ENCODE data around the gene RYR2.
"Not testable (repeated sequence)": the region's sequence is repeated elsewhere in the genome, so short reads cannot be mapped to it uniquely, and the experiment has no call there.

Gene RYR2

DNA sequence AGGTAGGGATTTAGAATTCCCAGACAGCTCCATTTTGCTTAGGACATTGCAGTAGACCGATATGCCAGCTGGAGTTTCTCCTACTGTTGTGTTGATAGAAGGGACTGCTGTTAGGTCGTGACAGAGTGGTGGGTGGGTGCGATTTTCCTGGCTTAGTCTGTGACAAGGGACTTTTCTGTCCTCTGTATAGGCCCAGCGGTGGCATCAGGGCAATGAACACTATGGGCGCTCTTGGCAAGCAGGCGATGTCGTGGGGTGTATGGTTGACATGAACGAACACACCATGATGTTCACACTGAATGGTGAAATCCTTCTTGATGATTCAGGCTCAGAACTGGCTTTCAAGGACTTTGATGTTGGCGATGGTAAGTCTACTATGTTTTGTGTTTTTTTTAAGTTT is 527.0 kb downstream of the RYR2 start:
- no peak for DNase-seq (ENCODE audit: low spot score)

DNA sequence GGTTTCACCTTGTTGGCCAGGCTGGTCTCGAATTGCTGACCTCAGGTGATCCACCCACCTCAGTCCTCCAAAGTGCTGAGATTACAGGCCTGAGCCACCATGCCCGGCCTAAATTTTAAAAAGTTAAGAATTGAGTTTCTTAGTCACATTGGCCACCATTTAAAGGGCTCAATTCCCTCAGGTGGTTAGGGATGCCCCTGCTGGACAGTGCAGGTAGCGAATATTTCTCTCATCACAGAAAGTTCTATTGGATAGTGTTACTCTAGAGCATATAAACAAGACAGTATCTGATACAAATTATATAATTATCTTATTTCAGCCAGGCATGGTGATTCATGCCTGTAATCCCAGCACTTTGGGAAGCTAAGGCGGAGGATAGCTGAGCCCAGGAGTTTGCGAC is 528.5 kb downstream of the RYR2 start:
- no peak for DNase-seq (ENCODE audit: low spot score)

DNA sequence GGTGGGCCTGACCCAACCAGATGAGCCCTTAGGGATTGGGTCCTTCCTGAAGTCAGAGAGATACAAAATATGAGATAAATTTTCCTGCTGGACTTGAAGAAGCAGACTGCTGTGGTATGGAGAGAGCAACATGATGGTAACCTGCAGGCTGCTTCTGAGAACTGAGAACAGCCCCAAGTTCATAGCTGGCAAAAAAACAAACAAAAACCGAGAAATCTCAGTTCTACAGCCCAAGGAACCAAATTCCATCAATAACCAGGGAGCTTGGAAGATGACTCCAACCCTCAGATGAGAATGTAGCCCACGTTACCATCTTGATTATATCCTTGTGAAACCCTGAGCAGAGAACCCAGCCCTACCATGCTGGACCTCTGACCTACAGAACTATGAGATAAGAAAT is 532.6 kb downstream of the RYR2 start:
- no peak for DNase-seq (ENCODE audit: low spot score)

DNA sequence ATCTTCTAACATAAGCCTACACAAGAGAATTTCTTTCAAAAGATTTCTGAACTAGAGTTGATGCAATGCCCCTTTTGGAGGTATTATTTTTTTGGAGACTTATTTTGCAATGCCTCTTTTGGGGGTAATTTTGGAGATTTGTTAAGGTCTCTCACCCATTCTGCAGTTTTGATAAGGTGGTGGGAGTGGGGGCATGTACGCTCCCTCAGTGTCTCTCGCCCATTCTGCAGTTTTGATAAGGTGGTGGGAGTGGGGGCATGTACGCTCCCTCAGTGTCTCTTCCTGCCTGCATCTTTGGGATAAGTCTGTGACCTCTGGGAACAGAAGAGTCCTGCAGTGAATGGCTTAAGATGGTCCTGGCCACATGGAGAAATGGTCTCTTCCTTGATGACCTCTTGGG is 536.6 kb downstream of the RYR2 start:
- DNase-seq (ENCODE audit: low spot score), result no peak

DNA sequence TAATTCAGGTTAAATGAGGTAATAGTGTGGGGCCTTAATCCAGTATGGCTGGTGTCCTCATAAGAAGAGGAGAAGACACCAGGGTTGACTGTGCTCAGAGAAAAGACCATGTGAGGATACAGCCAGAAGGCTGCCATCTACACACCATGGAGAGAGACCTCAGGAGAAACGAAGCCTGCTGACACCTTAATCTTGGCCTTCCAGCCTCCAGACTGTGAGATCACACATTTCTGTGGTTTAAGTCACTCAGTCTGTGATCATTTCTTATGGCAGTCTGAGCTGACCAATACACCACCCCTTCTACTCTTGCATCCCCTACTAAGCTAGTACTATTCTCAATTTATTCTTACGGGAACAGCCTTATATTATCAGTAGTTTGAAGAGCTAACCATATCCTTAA is 538.7 kb downstream of the RYR2 start:
- DNase-seq (ENCODE audit: low spot score), result no peak

DNA sequence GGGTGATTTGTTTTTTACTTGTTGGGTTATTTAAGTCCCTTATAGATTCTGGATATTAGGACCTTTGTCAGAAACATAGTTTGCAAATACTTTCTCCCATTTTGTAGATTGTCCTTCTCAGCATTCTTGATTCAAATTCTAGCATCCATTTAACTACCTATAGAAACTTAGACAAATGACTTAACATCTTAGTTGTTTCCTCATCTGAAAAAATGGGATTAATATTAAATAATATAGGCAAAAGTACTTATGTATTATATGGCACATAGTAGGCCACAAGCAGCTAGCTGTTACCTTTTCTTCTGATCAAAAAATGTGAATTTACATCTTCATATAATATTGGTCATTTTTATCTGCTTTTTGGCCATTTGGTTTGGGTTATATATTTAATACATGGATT is 541.3 kb downstream of the RYR2 start:
- DNase-seq (ENCODE audit: low spot score), result no peak

DNA sequence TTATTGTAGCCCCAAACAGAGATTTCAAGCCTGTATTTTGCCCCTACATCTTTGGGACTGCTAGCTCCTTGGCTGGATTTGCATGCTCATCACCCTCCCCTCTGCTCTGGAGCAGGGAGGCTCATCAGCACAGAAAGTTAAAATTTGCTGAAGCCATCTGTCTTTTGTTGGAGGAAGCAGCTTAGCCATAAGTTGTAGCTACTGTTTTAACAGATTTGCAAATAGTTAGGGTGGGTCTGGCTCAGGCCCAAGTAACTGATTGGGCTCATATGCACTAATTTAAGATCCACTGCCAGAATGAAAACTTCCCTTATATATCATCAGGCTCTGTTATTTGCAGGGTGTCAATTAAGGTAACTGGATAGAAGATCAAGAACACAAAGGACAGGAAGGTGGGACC is 541.8 kb downstream of the RYR2 start:
- no peak for DNase-seq (ENCODE audit: low spot score)

DNA sequence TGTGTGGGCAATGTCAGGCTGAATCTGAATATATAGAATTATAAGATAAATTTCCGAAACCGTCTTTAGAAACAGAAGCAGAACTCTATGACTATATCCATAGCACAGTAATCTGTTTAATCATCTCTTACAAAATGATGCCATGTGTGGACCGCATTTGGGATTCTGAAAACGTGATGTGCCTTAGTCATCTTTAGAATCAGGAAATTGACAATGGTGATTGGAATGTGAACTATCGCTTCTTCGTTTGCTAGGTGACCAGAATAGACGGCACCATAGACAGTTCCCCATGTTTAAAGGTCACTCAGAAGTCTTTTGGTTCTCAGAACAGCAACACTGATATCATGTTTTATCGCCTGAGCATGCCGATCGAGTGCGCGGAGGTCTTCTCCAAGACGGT is 548.4 kb downstream of the RYR2 start:
- no peak for DNase-seq (ENCODE audit: low spot score)

DNA sequence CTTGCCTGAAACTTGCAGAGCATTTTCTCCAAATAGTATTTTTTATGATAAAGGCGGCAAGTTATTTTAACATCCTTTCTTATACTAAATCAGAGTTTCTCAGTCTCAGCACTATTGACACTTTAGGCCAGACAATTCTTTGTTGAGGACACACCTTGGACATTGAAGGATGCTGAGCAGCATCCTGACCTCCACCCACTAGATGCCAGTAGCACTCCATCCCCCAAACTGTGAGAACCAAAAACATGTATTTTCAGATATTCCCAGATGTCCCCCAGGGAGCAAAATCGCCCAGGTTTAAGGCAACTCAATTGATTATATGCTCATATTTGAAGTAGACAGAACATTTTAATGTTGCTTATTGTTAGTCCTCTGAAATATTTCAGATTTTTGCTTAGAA is 549.4 kb downstream of the RYR2 start:
- DNase-seq (ENCODE audit: low spot score), result no peak

DNA sequence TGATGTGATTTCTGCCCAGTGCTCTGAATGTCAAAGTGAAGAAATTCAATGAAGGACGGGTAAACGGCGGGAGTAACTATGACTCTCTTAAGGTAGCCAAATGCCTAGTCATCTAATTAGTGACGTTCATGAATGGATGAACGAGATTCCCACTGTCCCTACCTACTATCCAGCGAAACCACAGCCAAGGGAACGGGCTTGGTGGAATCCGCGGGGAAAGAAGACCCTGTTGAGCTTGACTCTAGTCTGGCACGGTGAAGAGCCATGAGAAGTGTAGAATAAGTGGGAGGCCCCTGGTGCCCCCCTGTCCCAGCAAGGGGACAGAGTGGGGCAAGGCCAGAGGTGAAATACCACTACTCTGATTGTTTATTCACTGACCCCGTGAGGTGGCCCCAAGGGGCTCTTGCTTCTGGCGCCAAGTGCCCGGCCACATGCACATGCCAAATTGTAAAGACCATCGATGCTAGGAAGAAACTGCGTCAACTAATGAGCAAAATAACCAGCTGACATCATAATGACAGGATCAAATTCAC is 561.1 kb downstream of the RYR2 start:
- DNase-seq (ENCODE audit: low spot score), result not testable (repeated sequence)

DNA sequence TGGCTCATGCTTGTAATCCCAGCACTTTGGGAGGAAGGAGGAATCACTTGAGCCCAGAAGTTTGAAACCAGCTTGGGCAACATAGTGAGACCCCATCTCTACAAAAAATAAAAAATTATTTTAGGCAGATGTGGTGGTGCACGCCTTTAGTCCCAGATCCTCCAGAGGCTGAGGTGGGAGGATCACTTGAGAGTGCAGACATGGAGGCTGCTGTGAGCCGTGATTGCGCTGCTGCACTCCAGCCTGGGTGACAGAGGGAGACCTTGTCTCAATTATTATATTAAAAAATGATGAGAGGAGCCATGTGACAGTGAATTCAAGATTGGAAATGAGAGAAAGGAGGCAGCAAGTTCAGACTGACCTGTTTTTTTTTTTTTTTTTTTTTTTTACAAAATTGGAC is 566.4 kb downstream of the RYR2 start:
- no peak for DNase-seq (ENCODE audit: low spot score)

DNA sequence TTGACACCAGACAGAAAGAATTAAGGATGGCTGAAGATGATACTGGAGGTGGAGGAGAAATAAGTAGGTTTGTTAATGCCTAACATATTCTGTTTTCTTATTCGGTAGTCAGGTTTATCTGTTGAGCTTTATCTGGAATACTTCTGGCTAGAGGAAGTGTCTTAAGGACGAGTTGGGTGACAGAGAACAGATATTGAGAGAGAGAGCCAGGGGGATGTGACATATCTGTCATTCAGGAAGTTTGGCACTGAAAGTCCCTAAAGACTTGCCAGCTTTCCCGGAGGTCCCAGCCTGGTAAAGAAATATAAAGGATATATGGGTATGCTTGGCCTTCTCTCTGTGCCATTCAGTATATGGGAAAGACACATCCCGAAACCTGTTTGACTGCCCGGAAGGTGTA is 568.2 kb downstream of the RYR2 start:
- DNase-seq (ENCODE audit: low spot score), result no peak

DNA sequence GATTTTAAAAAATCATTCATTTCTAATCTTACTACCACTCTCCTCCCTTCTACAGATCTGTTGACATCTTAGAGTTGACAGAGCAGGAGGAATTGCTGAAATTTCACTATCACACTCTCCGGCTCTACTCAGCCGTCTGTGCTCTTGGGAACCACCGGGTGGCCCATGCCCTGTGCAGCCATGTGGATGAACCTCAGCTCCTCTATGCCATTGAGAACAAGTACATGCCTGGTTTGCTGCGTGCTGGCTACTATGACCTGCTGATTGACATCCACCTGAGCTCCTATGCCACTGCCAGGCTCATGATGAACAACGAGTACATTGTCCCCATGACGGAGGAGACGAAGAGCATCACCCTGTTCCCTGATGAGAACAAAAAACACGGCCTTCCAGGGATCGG is 572.0 kb downstream of the RYR2 start:
- no peak for DNase-seq (ENCODE audit: low spot score)

DNA sequence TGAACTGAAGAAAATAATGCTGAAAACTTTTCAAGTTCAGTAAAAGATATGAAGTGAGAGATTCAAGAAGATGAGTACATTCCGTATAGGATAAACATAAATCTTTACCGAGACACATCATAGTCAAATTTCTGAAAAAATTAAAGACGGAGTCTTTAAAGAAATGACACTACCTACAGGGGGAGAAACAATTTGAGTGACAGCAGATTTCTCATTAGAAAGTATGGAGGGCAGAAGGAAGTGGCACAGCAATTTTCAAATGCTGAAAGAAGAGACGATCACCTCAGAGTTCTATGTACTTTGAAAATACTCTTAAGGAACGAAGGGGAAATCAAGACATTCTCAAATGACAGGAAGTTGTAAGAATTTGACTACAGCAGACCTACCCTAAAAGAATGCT is 577.6 kb downstream of the RYR2 start:
- DNase-seq (ENCODE audit: low spot score), result no peak

DNA sequence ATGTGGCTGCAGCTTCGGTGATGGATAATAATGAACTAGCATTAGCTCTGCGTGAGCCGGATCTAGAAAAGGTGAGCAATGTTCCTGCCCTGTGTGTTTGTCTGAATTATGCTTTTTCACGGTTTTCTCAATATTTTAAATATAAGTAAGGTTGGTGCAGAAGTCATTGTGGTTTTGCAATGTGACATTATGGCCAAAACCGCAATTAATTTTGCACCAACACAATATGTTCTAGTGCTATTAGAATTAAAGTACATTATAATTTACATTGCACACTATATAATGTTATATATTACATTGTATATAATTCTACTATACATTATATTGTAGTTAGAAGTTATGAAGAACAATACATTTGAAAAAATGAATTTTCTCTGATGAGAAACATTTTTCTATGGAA is 592.9 kb downstream of the RYR2 start:
- DNase-seq (ENCODE audit: low spot score), result no peak

DNA sequence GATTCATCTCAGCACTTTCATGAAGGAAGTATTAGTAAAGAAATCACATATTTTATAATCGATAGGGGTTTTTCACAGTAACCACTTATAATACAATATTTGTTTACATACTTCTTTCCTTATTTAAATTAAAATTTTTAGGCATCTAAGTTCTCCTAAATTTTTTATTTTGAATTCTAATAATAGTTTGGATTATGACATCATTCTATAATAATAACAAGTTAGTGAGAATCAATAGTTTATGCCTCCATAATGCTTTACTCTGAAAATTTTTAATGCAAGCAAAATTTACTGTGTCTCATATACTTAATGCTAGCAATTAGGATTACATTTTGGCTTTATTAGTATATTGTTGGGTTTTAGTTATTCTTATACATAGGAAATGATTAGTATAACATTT is 596.6 kb downstream of the RYR2 start:
- DNase-seq (ENCODE audit: low spot score), result no peak

DNA sequence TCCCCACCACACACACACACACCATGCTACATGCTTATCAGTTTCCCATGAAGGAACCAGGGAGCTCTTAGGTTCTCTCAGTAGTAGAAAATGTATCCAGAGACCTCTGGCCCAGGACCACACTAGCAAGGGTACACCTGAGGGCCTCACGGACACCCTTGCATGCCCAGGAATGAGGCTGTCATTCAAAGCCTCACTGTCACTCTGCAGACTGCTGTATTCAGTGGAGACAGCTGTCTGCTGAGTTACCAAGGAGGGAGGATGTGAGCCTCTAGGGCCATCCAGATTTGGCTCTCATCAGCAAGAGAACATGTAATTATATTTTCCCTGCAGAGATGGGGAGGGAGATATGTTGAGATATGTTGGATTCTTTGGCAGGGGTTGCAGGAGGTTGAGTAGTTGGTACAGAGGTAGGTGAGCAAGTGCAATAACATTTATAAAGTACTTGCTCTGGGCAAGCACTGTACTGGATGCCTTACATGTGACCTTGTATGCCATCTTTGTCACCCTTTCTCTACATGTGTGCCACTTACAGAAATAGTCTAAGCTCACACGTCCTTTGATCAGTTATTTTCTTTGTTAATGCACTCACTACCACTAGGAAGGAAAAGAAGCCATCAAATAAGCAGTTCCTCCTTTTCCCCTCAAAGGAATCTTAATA is 598.2 kb downstream of the RYR2 start:
- no peak for DNase-seq (ENCODE audit: low spot score)

DNA sequence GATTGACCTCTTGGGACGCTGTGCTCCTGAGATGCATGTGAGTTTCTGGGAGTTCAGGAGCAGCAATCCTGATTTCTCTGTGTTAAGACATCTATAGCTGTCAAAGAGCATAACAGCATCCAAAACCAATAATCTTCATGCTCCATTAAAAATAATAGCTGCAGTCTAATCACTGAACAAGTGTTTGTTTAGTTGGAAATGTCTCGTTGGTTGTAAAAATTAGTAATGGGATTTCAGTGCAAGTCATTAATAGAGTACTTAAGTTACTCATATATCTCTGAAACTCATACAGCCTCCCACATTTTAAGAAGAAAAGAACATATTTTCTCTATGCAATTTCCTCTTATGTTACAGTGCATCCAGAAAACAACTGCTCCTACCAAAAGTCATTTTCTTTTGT is 599.0 kb downstream of the RYR2 start:
- DNase-seq (ENCODE audit: low spot score), result no peak

DNA sequence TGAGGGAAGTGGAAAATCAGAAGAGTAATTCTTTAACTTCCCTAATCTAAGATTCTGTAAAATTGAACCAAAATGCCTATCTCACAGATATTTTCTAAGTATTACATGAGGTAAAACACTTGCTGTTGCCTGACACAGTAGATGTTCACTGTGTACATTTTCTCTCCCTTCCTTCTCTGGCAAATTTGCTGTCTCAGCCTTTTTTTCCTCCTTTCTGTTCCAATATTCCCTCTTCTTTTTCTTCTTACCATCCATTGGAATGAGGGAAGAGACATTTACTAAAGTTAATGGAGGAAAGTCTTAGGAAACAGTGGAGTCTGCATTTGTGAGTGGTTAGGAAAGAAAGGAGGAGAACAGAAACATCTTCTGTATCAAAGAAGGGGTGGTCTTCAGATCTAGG is 608.8 kb downstream of the RYR2 start:
- no peak for DNase-seq (ENCODE audit: low spot score)

DNA sequence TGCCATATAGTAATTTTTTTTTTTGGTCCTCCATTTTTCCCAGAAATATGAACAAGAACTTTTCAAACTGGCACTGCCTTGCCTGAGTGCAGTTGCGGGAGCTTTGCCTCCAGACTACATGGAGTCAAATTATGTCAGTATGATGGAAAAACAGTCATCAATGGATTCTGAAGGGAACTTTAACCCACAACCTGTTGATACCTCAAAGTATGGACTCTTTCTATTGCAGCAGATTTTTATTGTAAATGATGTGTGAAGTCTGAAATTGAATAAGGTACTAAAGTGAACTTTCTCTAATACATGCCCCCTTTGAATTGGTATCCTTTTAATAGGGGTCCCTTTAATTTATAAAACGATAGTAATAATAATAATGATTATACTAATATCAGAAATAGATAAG is 613.8 kb downstream of the RYR2 start:
- no peak for DNase-seq (ENCODE audit: low spot score)

DNA sequence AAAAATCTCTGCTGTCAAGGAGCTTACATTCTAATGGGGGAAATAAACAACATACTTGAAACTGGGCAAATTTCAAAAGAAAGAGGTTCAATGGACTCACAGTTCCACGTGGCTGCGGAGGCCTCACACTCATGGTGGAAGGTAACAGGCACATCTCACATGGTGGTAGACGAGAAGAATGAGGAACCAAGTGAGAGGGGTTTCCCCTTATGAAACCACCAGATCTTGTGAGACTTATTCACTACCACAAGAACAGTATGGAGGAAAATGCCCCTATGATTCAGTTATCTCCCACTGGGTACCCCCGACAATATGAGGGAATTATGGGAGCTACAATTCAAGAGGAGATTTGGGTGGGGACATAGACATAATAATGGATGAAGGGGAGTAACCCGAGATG is 622.4 kb downstream of the RYR2 start:
- no peak for DNase-seq (ENCODE audit: low spot score)

DNA sequence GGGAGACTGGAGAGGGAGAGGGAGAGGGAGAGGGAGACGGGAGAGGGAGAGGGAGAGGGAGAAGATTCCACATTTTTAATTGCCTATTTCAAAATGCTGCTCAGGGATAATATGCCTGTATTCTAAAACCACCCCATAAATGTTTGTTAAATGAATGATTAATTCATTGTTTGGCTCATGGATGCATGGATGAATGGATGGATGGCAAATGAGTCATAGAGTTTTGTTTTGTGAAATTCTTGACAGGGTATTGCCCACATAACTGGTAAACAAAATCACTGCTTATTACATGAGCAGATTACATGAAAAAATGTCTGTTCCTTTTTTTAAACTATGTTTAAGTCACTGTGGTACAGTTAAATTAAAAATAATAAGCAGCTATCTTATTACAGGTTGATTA is 628.3 kb downstream of the RYR2 start:
- DNase-seq (ENCODE audit: low spot score), result no peak

DNA sequence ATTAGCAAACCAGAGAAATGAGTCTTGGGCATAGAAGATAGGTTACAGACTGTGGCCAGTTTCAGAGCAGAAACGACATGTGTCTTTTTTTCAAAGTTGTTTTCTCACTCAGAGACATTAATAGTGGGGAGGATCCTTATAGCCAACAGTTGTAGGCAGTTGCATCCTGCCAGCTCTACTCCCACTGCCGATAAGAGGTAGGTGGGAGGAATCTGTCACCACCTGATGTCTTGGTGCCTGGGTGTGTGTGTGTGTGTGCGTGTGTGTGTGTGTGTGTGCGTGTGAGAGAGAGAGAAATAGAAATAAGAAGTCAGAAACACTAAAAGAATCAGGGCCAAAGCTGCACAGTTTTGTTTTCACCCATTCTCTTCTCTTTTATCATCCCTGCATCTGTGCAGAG is 629.3 kb downstream of the RYR2 start:
- no peak for DNase-seq (ENCODE audit: low spot score)

DNA sequence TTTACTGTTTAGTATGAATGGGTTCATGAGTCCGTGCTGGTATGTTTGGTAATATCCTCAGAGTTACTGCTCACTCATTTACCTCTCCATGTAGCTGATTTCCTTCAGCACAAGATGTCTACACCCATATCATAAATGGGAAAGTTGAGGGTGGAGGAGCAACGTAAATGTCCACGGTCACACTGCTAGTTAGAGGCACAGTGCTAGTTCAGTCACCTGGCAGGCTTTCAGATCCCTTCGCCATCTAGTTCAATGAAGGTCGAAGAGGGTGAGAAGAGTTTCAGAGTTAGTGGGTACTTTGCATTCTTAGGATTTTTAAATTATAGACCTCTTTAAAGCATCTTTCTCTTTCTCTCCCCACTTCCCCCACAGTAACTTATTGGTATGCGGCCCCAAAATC is 630.0 kb downstream of the RYR2 start:
- DNase-seq (ENCODE audit: low spot score), result no peak

DNA sequence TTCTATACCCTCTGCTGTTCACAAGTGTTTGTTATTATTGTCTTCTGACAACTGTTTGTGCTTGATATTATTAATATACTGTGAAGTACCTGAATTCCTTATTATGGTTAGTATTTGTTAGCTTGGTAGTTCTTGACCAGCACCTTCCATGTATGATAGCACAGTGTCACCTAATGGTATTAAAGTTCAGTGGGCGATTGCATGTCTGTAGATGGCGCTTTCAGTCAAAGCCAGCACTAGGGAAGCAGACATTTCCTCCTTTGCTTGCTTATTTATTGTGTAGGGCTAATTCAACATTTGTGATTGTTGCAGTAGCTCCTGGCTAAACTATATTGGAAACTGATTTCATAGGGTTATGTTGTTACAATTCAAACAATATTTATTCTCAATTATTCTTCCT is 630.8 kb downstream of the RYR2 start:
- no peak for DNase-seq (ENCODE audit: low spot score)
